OCI-LY7 (cell line): ENCODE measurements around the gene KHDRBS2. TPM values are rescaled to one million over a fixed set of nuclear protein-coding genes. Genes with fewer than 3 reads are reported as not detected.

ENCODE experiments used
- BruUV-seq: library from RNA; stranded (reverse); fragments of 400-500 nt; replicated peaks from 2 replicates; lab custom pipeline; 2021; lab: Mats Ljungman, UMichigan
- CTCF ChIA-PET: fragments of 300-600 bp; sonication (Branson Sonifier 250); formaldehyde crosslinking; loops from one replicate; lab custom pipeline; 2022; ENCODE audit warnings: antibody characterized with exemption; ENCODE audit not compliant: unreplicated experiment; lab: Charles Lee
- POLR2A ChIA-PET: fragments of 300-600 bp; sonication (Branson Sonifier 250); formaldehyde crosslinking; loops from one replicate; lab custom pipeline; 2022; ENCODE audit warnings: antibody characterized with exemption; lab: Charles Lee
- DNase-seq: peaks from one replicate; pipeline ENCODE4 v3.0.0-alpha.2; 2015; ENCODE audit warnings: low spot score
- H2AFZ ChIP-seq: fragments of 200-600 bp; sonication (generic), shearing (Covaris generic); 2 replicates; pipeline ENCODE4 v1.6.1; 2014; ENCODE audit warnings: mild to moderate bottlenecking, antibody characterized with exemption, low read length, moderate library complexity
- H3K27ac ChIP-seq: fragments of 200-600 bp; sonication (generic); 2 replicates; pipeline ENCODE4 v1.5.1; 2014; ENCODE audit warnings: mixed run types, low read depth, mild to moderate bottlenecking, moderate library complexity, low read length, inconsistent platforms; ENCODE audit not compliant: poor library complexity, severe bottlenecking
- H3K36me3 ChIP-seq: fragments of 200-600 bp; sonication (generic); 2 replicates; pipeline ENCODE4 v1.6.1; 2014; ENCODE audit warnings: mild to moderate bottlenecking, antibody characterized with exemption, low read length, moderate library complexity, mixed read lengths; ENCODE audit not compliant: insufficient read depth
- H3K4me1 ChIP-seq: fragments of 200-600 bp; sonication (generic); 2 replicates; pipeline ENCODE4 v1.5.1; 2014; ENCODE audit warnings: mild to moderate bottlenecking, low read length; ENCODE audit not compliant: insufficient read depth, poor library complexity, severe bottlenecking
- H3K4me2 ChIP-seq: fragments of 200-600 bp; sonication (generic); 2 replicates; pipeline ENCODE4 v1.6.1; 2014; ENCODE audit warnings: mild to moderate bottlenecking, low read length
- H3K4me3 ChIP-seq: fragments of 200-600 bp; sonication (generic); 2 replicates; pipeline ENCODE4 v1.5.1; 2014; ENCODE audit warnings: mild to moderate bottlenecking, low read depth, low read length; ENCODE audit not compliant: poor library complexity, severe bottlenecking
- H3K79me2 ChIP-seq: fragments of 200-600 bp; sonication (generic); 2 replicates; pipeline ENCODE4 v1.6.1; 2016; ENCODE audit warnings: low read depth, mild to moderate bottlenecking, low read length, moderate library complexity, mixed read lengths; ENCODE audit not compliant: insufficient read depth
- H3K9me2 ChIP-seq: fragments of 200-600 bp; sonication (generic); 2 replicates; pipeline ENCODE4 v1.6.1; 2016; ENCODE audit warnings: mild to moderate bottlenecking, low read length, mixed read lengths; ENCODE audit not compliant: insufficient read depth
- H3K9me3 ChIP-seq: fragments of 200-600 bp; sonication (generic); 2 replicates; pipeline ENCODE4 v1.6.1; 2014; ENCODE audit warnings: mild to moderate bottlenecking, mixed run types, low read length, mixed read lengths
- H4K20me1 ChIP-seq: fragments of 200-600 bp; sonication (generic); 2 replicates; pipeline ENCODE4 v1.6.1; 2014; ENCODE audit warnings: mild to moderate bottlenecking, antibody characterized with exemption, low read length, moderate library complexity, mixed read lengths; ENCODE audit not compliant: insufficient read depth
- CTCF ChIP-seq: fragments of 200-600 bp; sonication (generic); conservative IDR thresholded peaks from 2 replicates; pipeline ENCODE4 v1.5.1; 2014; ENCODE audit warnings: mild to moderate bottlenecking, antibody characterized with exemption, low read length, moderate library complexity, mixed read lengths
- EZH2phosphoT487 ChIP-seq: fragments of 200-600 bp; sonication (generic); IDR thresholded peaks from 2 replicates; pipeline ENCODE4 v1.6.1; 2018; ENCODE audit warnings: low read depth, borderline replicate concordance, mild to moderate bottlenecking, mixed run types, antibody characterized with exemption, low read length, moderate library complexity, mixed read lengths
- intact Hi-C: fragments of 100-400 bp; cut with micrococcal nuclease; formaldehyde crosslinking; loops from one replicate; pipeline ENCODE4 v1.10.0; 2022; ENCODE audit not compliant: unreplicated experiment
- total RNA-seq, 2 experiments: library from RNA; depleted of rRNA in 1 of 2; stranded (reverse); fragments of >200 nt in 1 of 2; shearing (Covaris generic) in 1 of 2; gene quantifications; 2 replicates each; pipeline ENCODE4 v1.2.3, GENCODE V29; 2014 to 2022

The KHDRBS2 gene
- total RNA-seq, 2 experiments from 2014 or later, result 1.7 to 7.6 TPM

- Histone ChIP-seq H3K4me1 (no peaks in the 10 kb centered on the region), H3K27ac (no peak overlapping the region), H4K20me1 (no peaks in the 10 kb centered on the region), H3K9me2 (no peaks in the 10 kb centered on the region), H3K9me3 (no peaks in the 10 kb centered on the region), H3K36me3 (no peaks in the 10 kb centered on the region), H3K4me2 (no peak overlapping the region), H3K79me2 (no peaks in the 10 kb centered on the region), H3K4me3 (no peak overlapping the region), H2AFZ (no peak overlapping the region)
- no TSS peak for BruUV-seq
- intact Hi-C loops, result no loop called here
- DNase-seq, result no peak
- ChIA-PET POLR2A (interaction anchor here (0.5 to 1.0 kb wide), 2 partner anchors 17 to 45 kb away, joined by 3 read pairs; no protein-coding TSS in a partner anchor), CTCF (no interaction called here)
- no peak for TF ChIP-seq CTCF
- TF ChIP-seq EZH2phosphoT487, result no peak
These were observed 38.8 kb upstream of the KHDRBS2 start for GRCh38 chr6:62324834-62325233.

GRCh38 chr6:62323818-62324431 is 37.9 kb upstream of the KHDRBS2 start:
- ChIA-PET CTCF (no interaction called here), POLR2A (interaction anchor here (1.0 kb wide), 1 partner anchor 18 kb away, joined by 3 read pairs; no protein-coding TSS in a partner anchor)
- TF ChIP-seq EZH2phosphoT487, result no peak
- TF ChIP-seq CTCF, result no peak
- no peaks in the 10 kb centered on the region for H3K36me3 ChIP-seq
- DNase-seq, result no peak
- no peak overlapping the region for H3K4me2 ChIP-seq
- no peaks in the 10 kb centered on the region for H4K20me1 ChIP-seq
- no peaks in the 10 kb centered on the region for H3K4me1 ChIP-seq
- intact Hi-C loops, result no loop called here
- no peaks in the 10 kb centered on the region for H3K9me2 ChIP-seq
- no peak overlapping the region for H3K4me3 ChIP-seq
- no peak overlapping the region for H2AFZ ChIP-seq
- BruUV-seq, result no TSS peak
- H3K27ac ChIP-seq, result no peak overlapping the region
- H3K79me2 ChIP-seq, result no peaks in the 10 kb centered on the region
- no peaks in the 10 kb centered on the region for H3K9me3 ChIP-seq
